Left ventricle myocardium inferior (tissue), 1 donor: ENCODE data around the gene SCO2. TPM values are rescaled to one million over a fixed set of nuclear protein-coding genes. Genes with fewer than 3 reads are reported as not detected.

Experiments
- DNase-seq: peaks from one replicate; pipeline ENCODE4 v3.0.0-alpha.2; 2020
- H3K27ac ChIP-seq: fragments of 200-600 bp; replicated peaks from 2 replicates; pipeline ENCODE4 v1.8.0; 2021
- H3K27me3 ChIP-seq: fragments of 200-600 bp; 2 replicates; pipeline ENCODE4 v1.8.0; 2021; ENCODE audit warnings: low read depth
- H3K36me3 ChIP-seq: fragments of 200-600 bp; 2 replicates; pipeline ENCODE4 v1.8.0; 2021
- H3K4me1 ChIP-seq: fragments of 200-600 bp; 2 replicates; pipeline ENCODE4 v1.8.0; 2021
- H3K4me3 ChIP-seq: fragments of 200-600 bp; 2 replicates; pipeline ENCODE4 v1.8.0; 2021; ENCODE audit warnings: mild to moderate bottlenecking, moderate library complexity
- H3K9me3 ChIP-seq: fragments of 200-600 bp; replicated peaks from 2 replicates; pipeline ENCODE4 v1.8.0; 2021
- CTCF ChIP-seq: fragments of 200-600 bp; IDR thresholded peaks from 2 replicates; pipeline ENCODE4 v1.8.0; 2021; ENCODE audit warnings: antibody characterized with exemption, mild to moderate bottlenecking, borderline replicate concordance
- intact Hi-C: fragments of 100-400 bp; cut with micrococcal nuclease; formaldehyde crosslinking; loops from one replicate; pipeline ENCODE4 v1.11.0; 2022
- total RNA-seq: library from RNA; stranded (reverse); fragmentation: NEBNext Ultra II Directional; extraction: Animal tissue kit (Norgen Biotek cat#: 25700); gene quantifications from one replicate; pipeline ENCODE4 v1.2.1, GENCODE V29; 2021
- donor health status: DM: no; HTN: yes; CAD: no; lungs with severe emphysema.

SCO2 gene
- total RNA-seq, 1 donor from 2014 or later: not detected

- Histone ChIP-seq H3K4me3 (no peak overlapping the region), H3K27ac (no peak overlapping the region), H3K4me1 (peaks cover 39% of the 10 kb centered on the region), H3K27me3 (peaks cover 52% of the 10 kb centered on the region), H3K36me3 (no peaks in the 10 kb centered on the region), H3K9me3 (no peaks in the 10 kb centered on the region)
- DNase-seq: no peak
- intact Hi-C loops: no loop called here
- no peak for TF ChIP-seq CTCF
Measured at GRCh38 chr22:50477923-50478322, 47.5 kb downstream of the SCO2 start.

GRCh38 chr22:50476868-50477267 lies 48.5 kb downstream of the SCO2 start:
- TF ChIP-seq CTCF: no peak
- no peak for DNase-seq
- Histone ChIP-seq H3K4me1 (peaks cover 44% of the 10 kb centered on the region), H3K36me3 (no peaks in the 10 kb centered on the region), H3K9me3 (no peaks in the 10 kb centered on the region), H3K27me3 (peaks cover 41% of the 10 kb centered on the region), H3K4me3 (no peak overlapping the region), H3K27ac (no peak overlapping the region)
- intact Hi-C loops: no loop called here

- Histone ChIP-seq H3K27ac (peak overlapping the region; percentile 81), H3K36me3 (no peaks in the 10 kb centered on the region), H3K9me3 (no peaks in the 10 kb centered on the region), H3K27me3 (peaks cover 29% of the 10 kb centered on the region), H3K4me3 (peak overlapping the region; percentile 93), H3K4me1 (peaks cover 47% of the 10 kb centered on the region)
- DNase-seq: no peak
- intact Hi-C loops: no loop called here
- no peak for TF ChIP-seq CTCF
Measured at GRCh38 chr22:50475652-50476002, 49.8 kb downstream of the SCO2 start.

GRCh38 chr22:50474710-50475651 lies 50.4 kb downstream of the SCO2 start, which contains the start of gene SBF1:
SBF1 (minus strand) TSS chr22:50475035; CDS start chr22:50474840, 195 bp downstream.
- intact Hi-C loops: no loop called here
- peak within 1 kb of the TSS; percentile 93 for H3K4me3 ChIP-seq
- no peaks in the 10 kb centered on the region for H3K9me3 ChIP-seq
- DNase-seq: peak; percentile 94
- peak within 1 kb of the TSS; percentile 81 for H3K27ac ChIP-seq
- no peak for TF ChIP-seq CTCF
- H3K4me1 ChIP-seq: peaks cover 53% of the 10 kb centered on the region
- peaks cover 22% of the 10 kb centered on the region for H3K27me3 ChIP-seq
- no peaks in the 10 kb centered on the region for H3K36me3 ChIP-seq

- TF ChIP-seq CTCF: no peak
- H3K36me3 ChIP-seq: no peaks in the 10 kb centered on the region
- H3K27me3 ChIP-seq: peaks cover 13% of the 10 kb centered on the region
- H3K27ac ChIP-seq: peak overlapping the region; percentile 81
- peak; percentile 33 for DNase-seq
- H3K4me3 ChIP-seq: peak overlapping the region; percentile 93
- intact Hi-C loops: no loop called here
- H3K9me3 ChIP-seq: no peaks in the 10 kb centered on the region
- H3K4me1 ChIP-seq: peaks cover 63% of the 10 kb centered on the region
Measured at GRCh38 chr22:50473855-50474671, 51.3 kb downstream of the SCO2 start.
